Activated B cell treated with CpG ODN at 0.5 μM for 24 hours (primary cell): ENCODE data around the gene PPP6R3. TPM values are rescaled to one million over a fixed set of nuclear protein-coding genes. Genes with fewer than 3 reads are reported as not detected.
"Not testable (repeated sequence)": the region's sequence is repeated elsewhere in the genome, so short reads cannot be mapped to it uniquely, and the experiment has no call there.

Experiments
- ATAC-seq: fragments of 200-7000 bp; cut with Tn5 transposase; one replicate; pipeline ENCODE4 v1.10.0; 2021; ENCODE audit warnings: low read depth, mild to moderate bottlenecking, moderate library complexity
- CTCF ChIA-PET: fragments of 350-600 bp; sonication (Branson Sonifier 250); formaldehyde crosslinking; loops from one replicate; lab custom pipeline; 2021; ENCODE audit warnings: antibody characterized with exemption; lab: Charles Lee
- POLR2A ChIA-PET: fragments of 350-600 bp; sonication (Branson Sonifier 250); formaldehyde crosslinking; loops from one replicate; lab custom pipeline; 2021; ENCODE audit warnings: antibody characterized with exemption; lab: Charles Lee
- DNase-seq: peaks from one replicate; pipeline ENCODE4 v3.0.0; 2022
- H3K27ac Mint-ChIP-seq: one replicate; pipeline ENCODE4 v1.8.0; 2020; ENCODE audit warnings: mixed read lengths
- H3K27me3 Mint-ChIP-seq: one replicate; pipeline ENCODE4 v1.8.0; 2021; ENCODE audit warnings: mixed read lengths
- H3K36me3 Mint-ChIP-seq: one replicate; pipeline ENCODE4 v1.8.0; 2021; ENCODE audit warnings: low read depth, mixed read lengths
- H3K4me1 Mint-ChIP-seq: one replicate; pipeline ENCODE4 v1.8.0; 2021; ENCODE audit warnings: mixed read lengths
- H3K4me3 Mint-ChIP-seq: one replicate; pipeline ENCODE4 v1.8.0; 2020; ENCODE audit warnings: mild to moderate bottlenecking, mixed read lengths
- H3K9me3 Mint-ChIP-seq: one replicate; pipeline ENCODE4 v1.8.0; 2020; ENCODE audit warnings: mixed read lengths
- CTCF ChIP-seq: fragments of 200-600 bp; IDR thresholded peaks from one replicate; pipeline ENCODE4 v1.8.0; 2022; ENCODE audit warnings: antibody characterized with exemption, mild to moderate bottlenecking
- intact Hi-C: fragments of 100-400 bp; cut with micrococcal nuclease; formaldehyde crosslinking; loops from one replicate; pipeline ENCODE4 v1.15.1; 2024
- total RNA-seq: library from RNA; stranded (reverse); gene quantifications from 2 replicates; pipeline ENCODE4 v1.2.3, GENCODE V29; 2022

The PPP6R3 gene
- total RNA-seq, 1 donor from 2014 or later: 147 TPM

DNA sequence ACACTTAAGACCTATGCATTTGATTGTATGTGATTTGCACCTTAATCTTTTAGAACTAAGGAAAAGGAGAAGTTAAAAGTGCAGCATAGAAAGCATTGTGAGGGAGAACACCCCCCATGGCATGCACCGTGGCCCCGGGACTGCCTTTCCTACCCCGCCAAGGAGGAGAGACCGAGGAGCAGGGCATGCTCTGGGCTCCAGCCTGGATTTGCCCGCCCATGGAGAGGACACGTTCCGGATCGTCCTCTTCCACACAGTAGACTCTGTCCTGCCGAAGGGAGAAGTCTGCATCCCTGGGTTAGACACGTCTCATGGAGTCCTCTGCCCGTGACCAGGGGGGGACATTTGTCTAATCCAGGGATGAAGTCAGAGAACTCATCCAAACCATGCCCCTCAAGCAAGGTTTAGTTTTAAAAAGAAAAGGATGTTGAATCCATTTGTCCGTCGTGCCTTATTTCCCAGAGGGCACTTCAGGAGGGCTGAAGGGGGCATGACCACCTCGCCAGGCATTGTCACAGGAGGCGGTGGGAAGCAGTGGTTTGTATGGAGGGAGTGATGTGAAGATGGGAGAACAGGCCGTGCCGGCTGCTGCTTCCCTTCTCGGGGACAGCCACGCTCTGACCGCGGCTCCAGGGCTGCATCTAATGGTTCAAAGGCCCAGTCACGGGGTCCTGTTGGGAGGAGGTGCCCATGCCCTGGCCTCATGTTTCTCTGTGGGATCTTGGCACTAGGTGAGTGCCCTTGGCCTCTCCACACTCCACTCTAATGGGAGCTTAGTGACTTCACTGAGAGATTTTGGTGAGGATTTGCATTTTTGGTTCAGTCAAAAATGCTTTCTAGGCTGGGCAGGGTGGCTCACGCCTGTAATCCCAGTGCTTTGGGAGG lies 157.6 kb downstream of the PPP6R3 start:
- ChIA-PET POLR2A (interaction anchor here (0.5 kb wide), 1 partner anchor 121 kb away, joined by 3 read pairs; no protein-coding TSS in a partner anchor), CTCF (no interaction called here)
- DNase-seq (no peak), ATAC-seq (no peak)
- no peaks in the 10 kb centered on the region for H3K4me1 Mint-ChIP-seq
- no peak overlapping the region for H3K4me3 Mint-ChIP-seq
- intact Hi-C loops: no loop called here
- no peaks in the 10 kb centered on the region for H3K9me3 Mint-ChIP-seq
- H3K36me3 Mint-ChIP-seq: peaks cover 34% of the 10 kb centered on the region
- no peak overlapping the region for H3K27ac Mint-ChIP-seq
- TF ChIP-seq CTCF: no peak
- no peaks in the 10 kb centered on the region for H3K27me3 Mint-ChIP-seq

DNA sequence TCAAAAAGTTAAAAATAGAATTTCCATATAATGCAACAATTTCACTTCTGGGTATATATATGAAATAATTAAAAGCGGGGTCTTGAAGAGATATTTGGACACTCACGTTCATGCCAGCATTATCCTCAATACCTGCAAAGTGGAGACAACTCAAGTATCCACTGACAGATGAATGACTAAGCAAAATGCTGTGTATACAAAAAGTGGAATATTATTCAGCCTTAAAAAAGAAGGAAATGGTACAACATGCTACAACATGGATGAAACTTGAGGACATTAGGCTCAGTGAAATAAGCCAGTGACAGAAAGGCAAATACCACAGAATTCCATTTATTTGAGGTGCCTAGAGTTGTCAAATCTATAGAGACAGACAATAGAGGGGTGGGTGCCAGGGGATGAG lies 161.3 kb downstream of the PPP6R3 start:
- Mint-ChIP-seq H3K27me3 (peaks cover 6% of the 10 kb centered on the region), H3K9me3 (no peaks in the 10 kb centered on the region), H3K4me3 (no peak overlapping the region), H3K36me3 (no peaks in the 10 kb centered on the region), H3K4me1 (no peaks in the 10 kb centered on the region), H3K27ac (no peak overlapping the region)
- no peak for DNase-seq
- POLR2A ChIA-PET: no interaction called here
- CTCF ChIA-PET: no interaction called here
- intact Hi-C loops: no loop called here
- no peak for ATAC-seq
- no peak for TF ChIP-seq CTCF

- not testable (repeated sequence) for H3K4me3 Mint-ChIP-seq
Observed at GRCh38 chr11:68623706-68624105, 163.2 kb downstream of the PPP6R3 start.

DNA sequence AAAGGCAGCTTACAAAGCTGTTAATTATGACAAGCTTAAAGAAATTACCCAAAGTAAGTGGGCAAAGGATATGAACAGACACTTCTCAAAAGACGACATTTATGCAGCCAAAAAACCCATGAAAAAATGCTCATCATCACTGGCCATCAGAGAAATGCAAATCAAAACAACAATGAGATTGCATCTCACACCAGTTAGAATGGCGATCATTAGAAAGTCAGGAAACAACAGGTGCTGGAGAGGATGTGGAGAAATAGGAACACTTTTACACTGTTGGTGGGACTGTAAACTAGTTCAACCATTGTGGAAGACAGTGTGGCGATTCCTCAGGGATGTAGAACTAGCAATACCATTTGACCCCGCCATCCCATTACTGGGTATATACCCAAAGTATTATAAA lies 164.5 kb downstream of the PPP6R3 start:
- H3K9me3 Mint-ChIP-seq, DNase-seq, ATAC-seq, CTCF ChIA-PET, H3K36me3 Mint-ChIP-seq, H3K4me3 Mint-ChIP-seq, H3K27me3 Mint-ChIP-seq, H3K4me1 Mint-ChIP-seq, intact Hi-C loops, H3K27ac Mint-ChIP-seq, POLR2A ChIA-PET: not testable (repeated sequence)

More at GRCh38 chr11:68623706-68624105, 163.2 kb downstream of the PPP6R3 start:
- intact Hi-C loops, CTCF ChIA-PET, H3K4me1 Mint-ChIP-seq, H3K27me3 Mint-ChIP-seq, H3K27ac Mint-ChIP-seq, H3K9me3 Mint-ChIP-seq, ATAC-seq, DNase-seq, POLR2A ChIA-PET, H3K36me3 Mint-ChIP-seq: not testable (repeated sequence)

DNA sequence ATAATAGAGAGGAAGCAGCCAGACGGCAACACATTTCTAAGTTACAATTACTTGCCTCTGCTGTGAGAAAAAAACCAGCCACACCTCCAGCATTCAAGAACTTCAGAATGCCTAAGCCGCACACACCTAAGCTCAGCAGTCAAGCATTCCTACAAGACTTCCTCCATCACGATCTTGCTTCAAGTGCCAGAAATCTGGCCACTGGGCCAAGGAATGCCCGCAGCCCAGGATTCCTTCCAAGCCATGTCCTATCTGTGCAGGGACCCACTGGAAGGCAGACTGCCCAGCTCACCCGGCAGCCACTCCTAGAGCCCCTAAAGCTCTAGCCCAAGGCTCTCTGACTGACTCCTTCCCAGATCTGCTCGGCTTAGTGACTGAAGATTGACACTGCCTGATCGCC lies 165.7 kb downstream of the PPP6R3 start:
- H3K27ac Mint-ChIP-seq, DNase-seq, ATAC-seq, H3K9me3 Mint-ChIP-seq, H3K4me3 Mint-ChIP-seq, H3K27me3 Mint-ChIP-seq, H3K36me3 Mint-ChIP-seq, H3K4me1 Mint-ChIP-seq, CTCF ChIA-PET, intact Hi-C loops, POLR2A ChIA-PET: not testable (repeated sequence)

DNA sequence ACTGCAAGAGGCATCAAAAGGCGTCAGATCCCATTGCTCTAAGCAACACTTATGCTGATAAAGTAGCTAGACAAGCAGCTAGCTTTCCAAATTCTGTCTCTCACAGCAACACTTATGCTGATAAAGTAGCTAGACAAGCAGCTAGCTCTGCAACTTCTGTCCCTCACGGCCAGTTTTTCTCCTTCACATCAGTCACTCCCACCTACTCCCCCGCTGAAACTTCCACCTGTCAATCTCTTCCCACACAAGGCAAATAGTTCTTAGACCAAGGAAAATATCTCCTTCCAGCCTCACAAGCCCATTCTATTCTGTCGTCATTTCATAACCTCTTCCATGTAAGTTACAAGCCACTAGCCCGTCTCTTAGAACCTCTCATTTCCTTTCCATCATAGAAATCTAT lies 168.3 kb downstream of the PPP6R3 start:
- POLR2A ChIA-PET, CTCF ChIA-PET: not testable (repeated sequence)

DNA sequence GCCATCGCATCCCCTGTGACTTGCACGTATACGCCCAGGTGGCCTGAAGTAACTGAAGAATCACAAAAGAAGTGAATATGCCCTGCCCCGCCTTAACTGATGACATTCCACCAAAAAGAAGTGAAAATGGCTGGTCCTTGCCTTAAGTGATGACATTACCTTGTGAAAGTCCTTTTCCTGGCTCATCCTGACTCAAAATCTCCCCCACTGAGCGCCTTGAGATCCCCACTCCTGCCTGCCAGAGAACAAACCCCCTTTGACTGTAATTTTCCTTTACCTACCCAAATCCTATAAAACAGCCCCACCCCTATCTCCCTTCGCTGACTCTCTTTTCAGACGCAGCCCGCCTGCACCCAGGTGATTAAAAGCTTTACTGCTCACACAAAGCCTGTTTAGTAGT lies 171.8 kb downstream of the PPP6R3 start:
- POLR2A ChIA-PET: not testable (repeated sequence)
- intact Hi-C loops: loop anchor here (1.0 kb wide), 1 partner anchor 212 kb away; no protein-coding TSS in a partner anchor

More for the DNA sequence above, 168.3 kb downstream of the PPP6R3 start:
- ATAC-seq, H3K4me3 Mint-ChIP-seq, H3K36me3 Mint-ChIP-seq, H3K4me1 Mint-ChIP-seq, DNase-seq, intact Hi-C loops, H3K27me3 Mint-ChIP-seq, H3K9me3 Mint-ChIP-seq, H3K27ac Mint-ChIP-seq: not testable (repeated sequence)

More for the DNA sequence above, 171.8 kb downstream of the PPP6R3 start:
- ATAC-seq, H3K9me3 Mint-ChIP-seq, H3K27ac Mint-ChIP-seq, H3K36me3 Mint-ChIP-seq, H3K4me3 Mint-ChIP-seq, DNase-seq, H3K4me1 Mint-ChIP-seq: not testable (repeated sequence)
- H3K27me3 Mint-ChIP-seq: peaks cover 21% of the 10 kb centered on the region
- CTCF ChIA-PET: interaction anchor here (0.6 to 1.0 kb wide), 2 partner anchors 211 to 466 kb away, joined by 5 read pairs; no protein-coding TSS in a partner anchor
